DOHH2 (cell line): ENCODE data around the gene SFT2D2.

Experiments
- H3F3A ChIP-seq: fragments of 200-600 bp; sonication (generic), shearing (Covaris generic); 2 replicates; pipeline ENCODE4 v1.6.0; 2016; ENCODE audit warnings: antibody characterized with exemption, mild to moderate bottlenecking; ENCODE audit not compliant: control insufficient read depth, insufficient read depth
- H3K27ac ChIP-seq: fragments of 200-600 bp; sonication (generic); 2 replicates; pipeline ENCODE4 v1.5.1; 2014; ENCODE audit warnings: low read depth, mild to moderate bottlenecking, low read length, moderate library complexity
- H3K27me3 ChIP-seq: fragments of 200-600 bp; sonication (generic); 2 replicates; pipeline ENCODE4 v1.6.1; 2014; ENCODE audit warnings: mild to moderate bottlenecking, low read length, mixed read lengths; ENCODE audit not compliant: control insufficient read depth
- H3K36me3 ChIP-seq: fragments of 200-600 bp; sonication (generic); 2 replicates; pipeline ENCODE4 v1.6.1; 2014; ENCODE audit warnings: mild to moderate bottlenecking, low read length, moderate library complexity, mixed read lengths; ENCODE audit not compliant: control insufficient read depth
- H3K4me1 ChIP-seq: fragments of 200-600 bp; sonication (generic); 2 replicates; pipeline ENCODE4 v1.6.1; 2014; ENCODE audit warnings: mild to moderate bottlenecking, low read length, mixed read lengths; ENCODE audit not compliant: control insufficient read depth
- H3K4me2 ChIP-seq: fragments of 200-600 bp; sonication (generic); 2 replicates; pipeline ENCODE4 v1.6.0; 2014; ENCODE audit warnings: mild to moderate bottlenecking, low read length, moderate library complexity
- H3K4me3 ChIP-seq: fragments of 200-600 bp; sonication (generic); 2 replicates; pipeline ENCODE4 v1.5.1; 2014; ENCODE audit warnings: mild to moderate bottlenecking, low read length, mixed read lengths
- H3K79me2 ChIP-seq: fragments of 200-600 bp; sonication (generic); 2 replicates; pipeline ENCODE4 v1.6.1; 2014; ENCODE audit warnings: mild to moderate bottlenecking, low read length, mixed read lengths; ENCODE audit not compliant: control insufficient read depth
- H3K9me2 ChIP-seq: fragments of 200-600 bp; sonication (generic); replicated peaks from 2 replicates; pipeline ENCODE4 v1.6.1; 2014; ENCODE audit warnings: mild to moderate bottlenecking, low read length, mixed read lengths; ENCODE audit not compliant: control insufficient read depth
- H3K9me3 ChIP-seq: fragments of 200-600 bp; sonication (generic); 2 replicates; pipeline ENCODE4 v1.6.1; 2014; ENCODE audit warnings: antibody characterized with exemption, low read length, mixed read lengths; ENCODE audit not compliant: control insufficient read depth, insufficient read depth
- H4K20me1 ChIP-seq: fragments of 200-600 bp; sonication (generic); 2 replicates; pipeline ENCODE4 v1.6.0; 2014; ENCODE audit warnings: low read depth, mild to moderate bottlenecking, antibody characterized with exemption, low read length, moderate library complexity; ENCODE audit not compliant: control insufficient read depth, insufficient read depth
- EZH2phosphoT487 ChIP-seq: fragments of 200-600 bp; sonication (generic); IDR thresholded peaks from 2 replicates; pipeline ENCODE4 v1.6.1; 2017; ENCODE audit warnings: borderline replicate concordance, mild to moderate bottlenecking, antibody characterized with exemption, low read length, moderate library complexity, mixed read lengths
- TF ChIP-seq, protein P1 (sequence below): fragments of 200-600 bp; sonication (generic); IDR thresholded peaks from one replicate; pipeline ENCODE4 v1.5.1; 2014; ENCODE audit warnings: antibody characterized with exemption, mild to moderate bottlenecking, low read depth, low read length; ENCODE audit not compliant: poor library complexity, severe bottlenecking

Gene SFT2D2

GRCh38 chr1:168291222-168291837 is 65.5 kb downstream of the SFT2D2 start:
- H3K4me1 ChIP-seq = peaks cover 2% of the 10 kb centered on the region; the same call in 1 of the 2 replicates
- H3K79me2 ChIP-seq = no peaks in the 10 kb centered on the region
- H3F3A ChIP-seq = no peaks in the 10 kb centered on the region
- no peak overlapping the region for H3K4me3 ChIP-seq
- H3K4me2 ChIP-seq = no peak overlapping the region
- no peaks in the 10 kb centered on the region for H3K9me3 ChIP-seq
- H3K36me3 ChIP-seq = no peaks in the 10 kb centered on the region
- TF ChIP-seq EZH2phosphoT487 = no peak
- TF ChIP-seq, protein P1, sequence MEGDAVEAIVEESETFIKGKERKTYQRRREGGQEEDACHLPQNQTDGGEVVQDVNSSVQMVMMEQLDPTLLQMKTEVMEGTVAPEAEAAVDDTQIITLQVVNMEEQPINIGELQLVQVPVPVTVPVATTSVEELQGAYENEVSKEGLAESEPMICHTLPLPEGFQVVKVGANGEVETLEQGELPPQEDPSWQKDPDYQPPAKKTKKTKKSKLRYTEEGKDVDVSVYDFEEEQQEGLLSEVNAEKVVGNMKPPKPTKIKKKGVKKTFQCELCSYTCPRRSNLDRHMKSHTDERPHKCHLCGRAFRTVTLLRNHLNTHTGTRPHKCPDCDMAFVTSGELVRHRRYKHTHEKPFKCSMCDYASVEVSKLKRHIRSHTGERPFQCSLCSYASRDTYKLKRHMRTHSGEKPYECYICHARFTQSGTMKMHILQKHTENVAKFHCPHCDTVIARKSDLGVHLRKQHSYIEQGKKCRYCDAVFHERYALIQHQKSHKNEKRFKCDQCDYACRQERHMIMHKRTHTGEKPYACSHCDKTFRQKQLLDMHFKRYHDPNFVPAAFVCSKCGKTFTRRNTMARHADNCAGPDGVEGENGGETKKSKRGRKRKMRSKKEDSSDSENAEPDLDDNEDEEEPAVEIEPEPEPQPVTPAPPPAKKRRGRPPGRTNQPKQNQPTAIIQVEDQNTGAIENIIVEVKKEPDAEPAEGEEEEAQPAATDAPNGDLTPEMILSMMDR = no peak
- no peaks in the 10 kb centered on the region; the same call in 1 of the 2 replicates for H4K20me1 ChIP-seq
- H3K9me2 ChIP-seq = no peaks in the 10 kb centered on the region
- no peak overlapping the region for H3K27ac ChIP-seq
- H3K27me3 ChIP-seq = no peaks in the 10 kb centered on the region

DNA sequence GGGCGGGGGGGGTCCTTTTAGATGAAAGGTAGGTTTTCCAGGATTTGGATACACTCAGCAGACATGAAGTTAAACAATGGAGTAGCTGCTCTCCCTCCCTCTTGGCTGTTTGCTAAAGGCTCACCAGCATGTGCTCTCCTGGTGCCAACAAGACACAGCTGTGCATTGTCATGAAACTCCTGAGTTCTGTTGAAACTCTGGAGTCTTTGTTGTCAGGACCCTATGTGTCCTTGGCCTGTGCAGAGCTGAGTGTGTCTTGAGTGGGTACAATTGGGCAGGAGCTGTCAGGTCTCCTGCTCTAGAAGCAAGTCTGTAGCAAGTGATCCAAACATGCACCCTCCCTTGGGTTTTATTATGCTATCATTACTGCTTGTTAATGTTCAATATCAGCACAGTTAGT is 67.6 kb downstream of the SFT2D2 start:
- Histone ChIP-seq H3F3A (no peaks in the 10 kb centered on the region), H3K4me1 (no peaks in the 10 kb centered on the region), H3K9me2 (no peaks in the 10 kb centered on the region), H3K27me3 (no peaks in the 10 kb centered on the region), H3K4me3 (no peak overlapping the region), H4K20me1 (no peaks in the 10 kb centered on the region; the same call in 1 of the 2 replicates), H3K4me2 (no peak overlapping the region), H3K36me3 (no peaks in the 10 kb centered on the region), H3K27ac (no peak overlapping the region), H3K79me2 (no peaks in the 10 kb centered on the region), H3K9me3 (no peaks in the 10 kb centered on the region)
- TF ChIP-seq, protein P1 = no peak
- TF ChIP-seq EZH2phosphoT487 = no peak

DNA sequence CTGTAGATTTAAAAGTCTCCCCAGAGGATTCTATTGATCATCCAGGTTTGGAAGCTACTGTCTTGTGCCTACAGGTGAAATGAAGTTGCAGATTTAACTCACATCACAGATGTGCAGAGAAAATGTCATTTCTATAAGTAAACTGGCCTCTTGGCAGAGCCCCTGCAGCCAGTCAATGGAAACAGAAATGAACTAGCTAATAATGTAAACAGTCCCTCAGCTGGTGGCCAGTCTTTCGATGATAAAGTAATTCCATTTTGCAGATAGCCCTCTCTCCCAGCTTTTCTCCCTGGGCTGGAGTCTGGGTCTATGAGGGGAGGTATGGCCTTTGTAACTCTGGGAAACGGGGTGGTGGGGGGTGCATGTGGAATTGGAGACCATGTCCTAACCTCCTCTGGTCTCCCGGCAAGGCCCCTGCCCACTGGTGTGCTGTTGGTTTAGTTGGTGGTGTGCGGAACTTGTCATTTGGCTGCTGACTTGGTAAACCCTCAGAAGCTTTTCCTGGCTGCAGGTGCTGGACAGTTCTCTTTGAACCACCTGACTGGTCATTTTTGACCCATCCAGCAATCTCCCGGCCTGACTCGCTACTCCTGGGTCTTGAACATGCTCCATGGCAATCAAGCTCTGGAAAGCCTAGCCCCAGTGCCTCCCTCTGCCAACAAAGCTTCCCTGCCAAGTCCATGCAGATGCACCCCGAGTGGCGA is 69.8 kb downstream of the SFT2D2 start:
- Histone ChIP-seq H3K9me3 (no peaks in the 10 kb centered on the region), H3K79me2 (no peaks in the 10 kb centered on the region), H3K27ac (no peak overlapping the region), H3K4me2 (no peak overlapping the region), H3F3A (no peaks in the 10 kb centered on the region), H3K4me3 (no peak overlapping the region), H4K20me1 (no peaks in the 10 kb centered on the region; the same call in 1 of the 2 replicates), H3K36me3 (no peaks in the 10 kb centered on the region), H3K27me3 (no peaks in the 10 kb centered on the region), H3K4me1 (no peaks in the 10 kb centered on the region), H3K9me2 (no peaks in the 10 kb centered on the region)
- TF ChIP-seq, protein P1 = no peak
- TF ChIP-seq EZH2phosphoT487 = no peak
